ENCODE results near the gene CLSTN2. TPM values are rescaled to one million over a fixed set of nuclear protein-coding genes. Genes with fewer than 3 reads are reported as not detected.

CLSTN2 gene
- total RNA-seq, 1 experiment from 2014 or later: 0.68 TPM

DNA sequence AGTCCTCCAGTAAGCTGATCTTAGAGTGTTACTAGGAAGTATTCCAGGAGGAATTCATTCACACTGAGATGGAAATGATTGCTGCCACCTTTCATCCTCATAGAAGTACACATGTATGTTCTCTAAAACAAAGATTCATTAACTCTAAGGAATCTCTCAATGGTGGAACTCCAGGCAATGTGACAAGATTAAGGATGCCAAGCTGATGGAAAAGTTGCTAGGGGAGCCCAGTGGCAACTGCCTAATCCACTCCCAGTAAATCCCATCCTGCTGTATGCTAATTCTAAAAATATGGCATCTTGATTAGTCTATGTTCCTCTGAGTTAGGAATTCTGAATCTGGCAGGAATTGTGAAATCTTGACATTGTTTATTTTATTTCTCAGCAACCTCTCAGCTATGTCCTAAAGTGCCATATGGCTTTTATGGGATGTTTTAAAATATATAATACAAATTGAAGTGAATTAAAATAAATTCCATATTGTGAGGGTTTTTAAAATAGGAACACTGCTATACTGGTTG is 532.9 kb downstream of the CLSTN2 start:
- Histone ChIP-seq H2BK5ac (ENCODE audit: insufficient read length, low read length) (no peak overlapping the region), H3K14ac (ENCODE audit: insufficient read depth, low read length) (no peak overlapping the region), H3K56ac (ENCODE audit: insufficient read length, low read depth, low read length) (no peak overlapping the region), H4K91ac (ENCODE audit: insufficient read length, low read depth, low read length) (no peak overlapping the region), H3K18ac (ENCODE audit: insufficient read length, low read depth, low read length) (no peak overlapping the region), H2BK15ac (ENCODE audit: low read depth, low read length) (no peak overlapping the region), H2AFZ (ENCODE audit: low read length) (no peak overlapping the region), H3K4me2 (ENCODE audit: insufficient read depth, insufficient read length, low read length) (no peak overlapping the region), H2BK12ac (ENCODE audit: insufficient read length, low read depth, low read length) (no peak overlapping the region), H4K20me1 (ENCODE audit: control insufficient read depth, insufficient read depth, insufficient read length) (no peaks in the 10 kb centered on the region), H3K23ac (ENCODE audit: insufficient read length, low read depth, low read length) (no peak overlapping the region), H3K27me3 (ENCODE audit: insufficient read depth, low read length) (no peaks in the 10 kb centered on the region), H4K5ac (ENCODE audit: insufficient read length, low read depth, low read length) (no peak overlapping the region), H3K9me3 (ENCODE audit: control insufficient read depth, low read depth, low read length) (no peaks in the 10 kb centered on the region), H4K8ac (replicated peaks; ENCODE audit: insufficient read length, low read depth, low read length) (no peak overlapping the region), H3K27ac (ENCODE audit: insufficient read length, low read depth, low read length) (no peak overlapping the region), H3K79me1 (ENCODE audit: insufficient read depth, low read depth, low read length, poor library complexity, severe bottlenecking) (no peaks in the 10 kb centered on the region), H3K79me2 (ENCODE audit: insufficient read depth, low read length) (no peaks in the 10 kb centered on the region), H3K4ac (ENCODE audit: low read depth, low read length) (no peak overlapping the region), H3K9ac (ENCODE audit: extremely low read depth, insufficient read length, low read length) (no peak overlapping the region), H2BK20ac (ENCODE audit: low read depth, low read length, poor library complexity, severe bottlenecking) (no peak overlapping the region), H3K4me1 (ENCODE audit: insufficient read depth, low read length) (no peaks in the 10 kb centered on the region; the same call in 1 of the 2 replicates), H3T11ph (ENCODE audit: low read length) (no peak overlapping the region), H2AK5ac (ENCODE audit: insufficient read length, low read length) (no peak overlapping the region), H2BK120ac (ENCODE audit: low read depth, low read length, poor library complexity, severe bottlenecking) (no peak overlapping the region), H3K23me2 (ENCODE audit: insufficient read length, low read depth, low read length, poor library complexity, severe bottlenecking) (no peaks in the 10 kb centered on the region)
- Mint-ChIP-seq H3K27me3 (ENCODE audit: low read depth) (peaks cover 28% of the 10 kb centered on the region), H3K36me3 (ENCODE audit: insufficient read depth in 1 of 3, low read depth in 3 of 3) (no peaks in the 10 kb centered on the region; a peak in 2 of 7 replicates), H3K4me1 (peaks cover 30 to 39% of the 10 kb centered on the region in 2 experiments), H3K4me3 (no peak overlapping the region), H3K27ac (no peak overlapping the region), H3K9me3 (no peaks in the 10 kb centered on the region)
- no peak for TF ChIP-seq CTCF (conservative IDR thresholded peaks at IDR 0.05)
- DNase-seq: no peak

All from H9 (cell line).